GM10248 (cell line): ENCODE measurements around the gene CLCN2.

Source experiments
- CTCF ChIA-PET: fragments of 300-600 bp; sonication (Branson Sonifier 250); formaldehyde crosslinking; extraction: SDS; loops from one replicate; lab custom pipeline; 2021; ENCODE audit warnings: antibody characterized with exemption; lab: Yijun Ruan, JAX
- POLR2A ChIA-PET: fragments of 350-650 bp; sonication (Branson Sonifier 250); formaldehyde crosslinking; extraction: SDS; loops from one replicate; lab custom pipeline; 2020; ENCODE audit warnings: antibody characterized with exemption; lab: Yijun Ruan, JAX
- DNase-seq: peaks from one replicate; pipeline ENCODE4 v3.0.0; 2012; ENCODE audit errors: extremely low spot score
- CTCF ChIP-seq: IDR thresholded peaks from 2 replicates; pipeline ENCODE4 v1.5.1; 2012; ENCODE audit warnings: mild to moderate bottlenecking, low read depth; ENCODE audit errors: extremely low read depth, missing control alignments, control extremely low read depth

CLCN2 gene

GRCh38 chr3:184333700-184334099 lies 27.7 kb downstream of the CLCN2 start:
- no peak for TF ChIP-seq CTCF
- DNase-seq = no peak
- POLR2A ChIA-PET = no interaction called here
- CTCF ChIA-PET = no interaction called here

GRCh38 chr3:184333190-184333589 lies 28.2 kb downstream of the CLCN2 start:
- TF ChIP-seq CTCF = no peak
- POLR2A ChIA-PET = no interaction called here
- DNase-seq = no peak
- CTCF ChIA-PET = no interaction called here

- ChIA-PET CTCF (no interaction called here), POLR2A (no interaction called here)
- no peak for DNase-seq
- no peak for TF ChIP-seq CTCF
These were observed 28.9 kb downstream of the CLCN2 start for GRCh38 chr3:184332370-184333090.

- no peak for DNase-seq
- ChIA-PET CTCF (interaction anchor here (0.9 kb wide), 1 partner anchor 420 kb away, joined by 3 read pairs; no protein-coding TSS in a partner anchor), POLR2A (interaction anchor here (1.3 kb wide), 1 partner anchor 10 kb away, joined by 3 read pairs; no protein-coding TSS in a partner anchor)
- TF ChIP-seq CTCF = no peak
These were observed 32.9 kb downstream of the CLCN2 start for GRCh38 chr3:184328516-184328915.

GRCh38 chr3:184327171-184327570 lies 34.2 kb downstream of the CLCN2 start:
- DNase-seq = no peak
- POLR2A ChIA-PET = interaction anchor here (1.1 to 1.3 kb wide), 3 partner anchors 9 to 11 kb away, joined by 3 to 5 read pairs (median 3); partner anchors contain the start of gene FAM131A
- CTCF ChIA-PET = interaction anchor here (1.2 to 1.6 kb wide), 3 partner anchors 12 to 26 kb away, joined by 3 to 5 read pairs (median 4); no protein-coding TSS in a partner anchor
- no peak for TF ChIP-seq CTCF

- DNase-seq = no peak
- POLR2A ChIA-PET = interaction anchor here (0.7 to 1.9 kb wide), 3 partner anchors 10 to 32 kb away, joined by 3 to 5 read pairs (median 3); partner anchors contain the start of gene FAM131A
- CTCF ChIA-PET = interaction anchor here (1.2 to 1.6 kb wide), 2 partner anchors 20 to 28 kb away, joined by 4 read pairs; no protein-coding TSS in a partner anchor
- TF ChIP-seq CTCF = no peak
These were observed 35.6 kb downstream of the CLCN2 start for GRCh38 chr3:184325715-184326369.
